Suprapubic skin (tissue), 4 donors: ENCODE data around the gene WNT9A. TPM values are rescaled to one million over a fixed set of nuclear protein-coding genes. Genes with fewer than 3 reads are reported as not detected.

Source experiments
- DNase-seq, 2 donors: peaks; one replicate each; pipeline ENCODE4 v3.0.0-alpha.2; 2019; ENCODE audit warnings: low spot score in 2 of 2
- H3K27ac ChIP-seq: fragments of 200-600 bp; sonication (generic); one replicate; pipeline ENCODE4 v1.5.1; 2019
- H3K27me3 ChIP-seq: fragments of 200-600 bp; sonication (generic); one replicate; pipeline ENCODE4 v1.5.1; 2019
- H3K36me3 ChIP-seq: fragments of 200-600 bp; sonication (generic); one replicate; pipeline ENCODE4 v1.5.1; 2019
- H3K4me1 ChIP-seq: fragments of 200-600 bp; sonication (generic); one replicate; pipeline ENCODE4 v1.5.1; 2019
- H3K4me3 ChIP-seq: fragments of 200-600 bp; sonication (generic); one replicate; pipeline ENCODE4 v1.5.1; 2019; ENCODE audit warnings: mild to moderate bottlenecking
- H3K9me3 ChIP-seq: fragments of 200-600 bp; sonication (generic); one replicate; pipeline ENCODE4 v1.5.1; 2019
- CTCF ChIP-seq, 2 donors: fragments of 200-600 bp in 1 of 2; fragments of 450-650 bp in 1 of 2; sonication (generic) in 1 of 2; IDR thresholded peaks; one replicate each; pipeline ENCODE4 v1.5.1; 2016 to 2019; ENCODE audit warnings: antibody characterized with exemption in 2 of 2, mild to moderate bottlenecking in 1 of 2, moderate library complexity in 1 of 2
- EP300 ChIP-seq: sonication (generic); formaldehyde crosslinking; IDR thresholded peaks from one replicate; pipeline ENCODE4 v1.6.1; 2017; ENCODE audit warnings: antibody characterized with exemption
- POLR2A ChIP-seq, 2 donors: fragments of 450-650 bp; IDR thresholded peaks; one replicate each; pipeline ENCODE4 v1.6.1; 2017; ENCODE audit warnings: antibody characterized with exemption in 2 of 2, mild to moderate bottlenecking in 2 of 2, moderate library complexity in 2 of 2
- POLR2AphosphoS5 ChIP-seq, 3 donors: sonication (generic); formaldehyde crosslinking; IDR thresholded peaks; one replicate each; pipeline ENCODE4 v1.6.1; 2017; ENCODE audit warnings: antibody characterized with exemption in 3 of 3
- WGBS: methylation state at CpG from one replicate; pipeline ENCODE4 v1.1.5; 2018; 5-methylcytosine and 5-hydroxymethylcytosine counted together
- total RNA-seq, 4 donors: library from RNA; depleted of rRNA; stranded (reverse); fragments of >200 nt; gene quantifications; one replicate each; pipeline ENCODE4 v1.1.0, GENCODE V29; 2016

WNT9A gene
- total RNA-seq, 4 donors from 2014 or later: 0.85 to 2.6 (median 1.1) TPM

GRCh38 chr1:227935826-227936225 lies 11.9 kb downstream of the WNT9A start:
- Histone ChIP-seq H3K4me1 (peaks cover 19% of the 10 kb centered on the region), H3K27me3 (no peaks in the 10 kb centered on the region), H3K36me3 (no peaks in the 10 kb centered on the region), H3K9me3 (no peaks in the 10 kb centered on the region), H3K27ac (no peak overlapping the region), H3K4me3 (no peak overlapping the region)
- WGBS: 94% methylated on average over 7 of the region's 7 CpGs
- TF ChIP-seq CTCF (IDR thresholded peaks at IDR 0.05) (no peak), EP300 (no peak), POLR2A (IDR thresholded peaks at IDR 0.05) (no peak), POLR2AphosphoS5 (IDR thresholded peaks at IDR 0.05) (no peak)
- peak; percentile 16 to 21 for DNase-seq

GRCh38 chr1:227934476-227935313 lies 13.0 kb downstream of the WNT9A start:
- no peaks in the 10 kb centered on the region for H3K27me3 ChIP-seq
- TF ChIP-seq CTCF (IDR thresholded peaks at IDR 0.05): no peak
- TF ChIP-seq POLR2A (IDR thresholded peaks at IDR 0.05): no peak
- peak; percentile 61 for TF ChIP-seq EP300
- peak; percentile 67 to 75 for DNase-seq
- WGBS: 28% methylated on average over 5 of the region's 5 CpGs
- peaks cover 16% of the 10 kb centered on the region for H3K4me1 ChIP-seq
- H3K4me3 ChIP-seq: no peak overlapping the region
- no peaks in the 10 kb centered on the region for H3K36me3 ChIP-seq
- peak overlapping the region; percentile 50 for H3K27ac ChIP-seq
- no peaks in the 10 kb centered on the region for H3K9me3 ChIP-seq

- no peaks in the 10 kb centered on the region for H3K36me3 ChIP-seq
- 88% methylated on average over 12 of the region's 17 CpGs for WGBS
- DNase-seq: no peak
- H3K27me3 ChIP-seq: no peaks in the 10 kb centered on the region
- H3K27ac ChIP-seq: no peak overlapping the region
- TF ChIP-seq POLR2A (IDR thresholded peaks at IDR 0.05) (no peak), EP300 (no peak), POLR2AphosphoS5 (IDR thresholded peaks at IDR 0.05) (no peak), CTCF (IDR thresholded peaks at IDR 0.05) (no peak)
- no peaks in the 10 kb centered on the region for H3K9me3 ChIP-seq
- peaks cover 11% of the 10 kb centered on the region for H3K4me1 ChIP-seq
- H3K4me3 ChIP-seq: no peak overlapping the region
These were observed 17.8 kb downstream of the WNT9A start for GRCh38 chr1:227929751-227930472.

- no peaks in the 10 kb centered on the region for H3K36me3 ChIP-seq
- H3K4me1 ChIP-seq: peaks cover 5% of the 10 kb centered on the region
- no peak overlapping the region for H3K4me3 ChIP-seq
- H3K27me3 ChIP-seq: no peaks in the 10 kb centered on the region
- H3K9me3 ChIP-seq: no peaks in the 10 kb centered on the region
- H3K27ac ChIP-seq: no peak overlapping the region
- TF ChIP-seq POLR2AphosphoS5 (IDR thresholded peaks at IDR 0.05) (no peak), POLR2A (IDR thresholded peaks at IDR 0.05) (no peak), EP300 (no peak), CTCF (IDR thresholded peaks at IDR 0.05) (no peak)
- no peak for DNase-seq
- WGBS: 86% methylated on average over 12 of the region's 12 CpGs
These were observed 18.8 kb downstream of the WNT9A start for GRCh38 chr1:227928811-227929375.
